ENCODE results near the gene PROX1. TPM values are rescaled to one million over a fixed set of nuclear protein-coding genes. Genes with fewer than 3 reads are reported as not detected.
"Not testable (repeated sequence)": the region's sequence is repeated elsewhere in the genome, so short reads cannot be mapped to it uniquely, and the experiment has no call there.

PROX1 gene
- total RNA-seq, 1 donor from 2014 or later, result under 0.01 TPM

DNA sequence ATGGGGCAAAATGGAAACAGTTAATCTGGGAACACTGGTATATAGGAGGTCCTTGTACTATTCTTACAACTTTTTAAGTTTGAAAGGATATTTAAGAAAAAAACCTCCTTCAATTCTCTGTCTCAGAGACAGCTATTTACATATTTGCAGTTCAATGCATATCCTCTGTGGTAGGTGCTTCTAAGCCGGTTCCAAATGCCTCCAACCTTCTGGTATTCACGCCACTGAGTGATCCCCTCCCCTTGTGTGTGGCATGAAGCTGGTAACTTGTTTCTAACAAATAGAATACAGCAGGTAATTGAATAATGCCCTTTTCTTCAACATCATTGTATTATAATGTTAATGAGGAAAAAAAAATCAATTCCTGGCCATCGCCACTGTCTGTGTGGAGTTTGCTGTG is 91.2 kb downstream of the PROX1 start:
- TF ChIP-seq, protein P1, sequence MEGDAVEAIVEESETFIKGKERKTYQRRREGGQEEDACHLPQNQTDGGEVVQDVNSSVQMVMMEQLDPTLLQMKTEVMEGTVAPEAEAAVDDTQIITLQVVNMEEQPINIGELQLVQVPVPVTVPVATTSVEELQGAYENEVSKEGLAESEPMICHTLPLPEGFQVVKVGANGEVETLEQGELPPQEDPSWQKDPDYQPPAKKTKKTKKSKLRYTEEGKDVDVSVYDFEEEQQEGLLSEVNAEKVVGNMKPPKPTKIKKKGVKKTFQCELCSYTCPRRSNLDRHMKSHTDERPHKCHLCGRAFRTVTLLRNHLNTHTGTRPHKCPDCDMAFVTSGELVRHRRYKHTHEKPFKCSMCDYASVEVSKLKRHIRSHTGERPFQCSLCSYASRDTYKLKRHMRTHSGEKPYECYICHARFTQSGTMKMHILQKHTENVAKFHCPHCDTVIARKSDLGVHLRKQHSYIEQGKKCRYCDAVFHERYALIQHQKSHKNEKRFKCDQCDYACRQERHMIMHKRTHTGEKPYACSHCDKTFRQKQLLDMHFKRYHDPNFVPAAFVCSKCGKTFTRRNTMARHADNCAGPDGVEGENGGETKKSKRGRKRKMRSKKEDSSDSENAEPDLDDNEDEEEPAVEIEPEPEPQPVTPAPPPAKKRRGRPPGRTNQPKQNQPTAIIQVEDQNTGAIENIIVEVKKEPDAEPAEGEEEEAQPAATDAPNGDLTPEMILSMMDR (IDR thresholded peaks at IDR 0.05; ENCODE audit: insufficient read depth, low read length, severe bottlenecking), result no peak
- no peaks in the 10 kb centered on the region for H3K27me3 ChIP-seq (ENCODE audit: control insufficient read depth, insufficient read depth, low read length)
- DNase-seq (ENCODE audit: low read depth) (no peak), FAIRE-seq (no peak)
- H3K36me3 ChIP-seq (ENCODE audit: control insufficient read depth, insufficient read depth, low read length), result no peaks in the 10 kb centered on the region
- H3K4me3 ChIP-seq (ENCODE audit: low read depth, low read length), result no peak overlapping the region

DNA sequence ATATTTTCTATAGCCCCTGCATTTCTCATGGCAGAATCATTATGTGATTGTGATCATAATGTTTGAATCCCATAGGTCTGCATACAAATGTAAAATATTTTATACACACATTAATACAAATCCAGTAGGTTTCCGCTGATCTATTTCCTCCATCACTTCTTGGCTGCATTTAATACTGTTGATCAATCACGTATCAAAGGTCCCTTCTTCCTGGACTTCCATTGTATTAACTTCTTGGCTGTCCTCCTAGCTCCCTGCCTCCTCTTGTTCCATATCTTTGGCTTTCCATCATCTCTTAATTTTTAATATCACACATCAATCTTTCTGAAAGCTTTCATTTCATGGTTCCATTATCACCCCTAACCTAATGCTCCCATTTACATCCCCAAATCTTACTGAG is 97.6 kb downstream of the PROX1 start:
- TF ChIP-seq, protein P1 (IDR thresholded peaks at IDR 0.05; ENCODE audit: insufficient read depth, low read length, severe bottlenecking), result no peak
- H3K4me3 ChIP-seq (ENCODE audit: low read depth, low read length), result no peak overlapping the region
- DNase-seq (ENCODE audit: low read depth) (no peak), FAIRE-seq (no peak)
- no peaks in the 10 kb centered on the region for H3K27me3 ChIP-seq (ENCODE audit: control insufficient read depth, insufficient read depth, low read length)
- no peaks in the 10 kb centered on the region for H3K36me3 ChIP-seq (ENCODE audit: control insufficient read depth, insufficient read depth, low read length)

DNA sequence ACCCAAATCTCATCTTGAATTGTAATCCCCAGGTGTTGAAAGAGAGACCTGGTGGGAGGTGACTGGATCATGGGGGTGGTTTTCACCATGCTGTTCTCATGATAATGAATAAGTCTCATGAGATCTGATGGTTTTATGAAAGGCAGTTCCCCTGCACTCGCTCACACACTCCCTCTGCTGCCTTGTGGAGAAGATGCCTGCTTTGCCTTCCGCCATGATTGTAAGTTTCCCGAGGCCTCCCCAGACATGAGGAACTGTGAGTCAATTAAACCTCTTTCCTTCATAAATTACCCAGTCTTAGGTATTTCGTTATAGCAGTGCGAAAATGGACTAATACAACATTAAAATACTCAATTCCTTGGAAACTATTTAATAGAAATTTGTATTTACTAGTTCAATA is 99.2 kb downstream of the PROX1 start:
- DNase-seq (ENCODE audit: low read depth), result no peak
- no peak overlapping the region for H3K4me3 ChIP-seq (ENCODE audit: low read depth, low read length)
- no peak for FAIRE-seq
- TF ChIP-seq, protein P1 (IDR thresholded peaks at IDR 0.05; ENCODE audit: insufficient read depth, low read length, severe bottlenecking), result no peak
- H3K36me3 ChIP-seq (ENCODE audit: control insufficient read depth, insufficient read depth, low read length), result no peaks in the 10 kb centered on the region
- H3K27me3 ChIP-seq (ENCODE audit: control insufficient read depth, insufficient read depth, low read length), result no peaks in the 10 kb centered on the region

DNA sequence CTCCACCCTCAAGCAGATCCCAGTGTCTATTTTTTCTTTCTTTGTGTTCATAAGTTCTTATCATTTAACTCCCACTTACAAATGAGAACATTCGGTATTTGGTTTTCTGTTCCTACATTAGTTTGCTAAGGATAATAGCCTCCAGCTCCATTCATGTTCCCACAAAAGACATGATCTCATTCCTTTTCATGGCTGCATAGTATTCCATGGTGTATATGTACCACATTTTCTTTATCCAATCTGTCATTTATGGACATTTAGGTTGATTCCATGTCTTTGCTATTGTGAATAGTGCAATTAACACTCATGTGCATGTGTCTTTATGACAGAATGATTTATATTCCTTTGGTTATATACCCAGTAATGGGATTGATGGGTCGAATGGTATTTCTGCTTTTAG is 101.2 kb downstream of the PROX1 start:
- H3K4me3 ChIP-seq (ENCODE audit: low read depth, low read length); H3K27me3 ChIP-seq (ENCODE audit: control insufficient read depth, insufficient read depth, low read length); FAIRE-seq; DNase-seq (ENCODE audit: low read depth); H3K36me3 ChIP-seq (ENCODE audit: control insufficient read depth, insufficient read depth, low read length): not testable (repeated sequence)
